PC-3 (cell line): ENCODE data around the gene RPP30. TPM values are rescaled to one million over a fixed set of nuclear protein-coding genes. Genes with fewer than 3 reads are reported as not detected.

Experiments
- ATAC-seq: fragments of 200-7000 bp; cut with Tn5 transposase; 2 replicates; pipeline ENCODE4 v1.9.1; 2020; ENCODE audit warnings: mild to moderate bottlenecking, moderate library complexity
- BruUV-seq: library from RNA; stranded (reverse); fragments of 400-500 nt; replicated peaks from 2 replicates; lab custom pipeline; 2021; lab: Mats Ljungman, UMichigan
- CTCF ChIA-PET: fragments of 300-600 bp; sonication (Branson Sonifier 250); formaldehyde crosslinking; loops from one replicate; lab custom pipeline; 2022; ENCODE audit warnings: antibody characterized with exemption; lab: Charles Lee
- POLR2A ChIA-PET: fragments of 300-600 bp; sonication (Branson Sonifier 250); formaldehyde crosslinking; loops from one replicate; lab custom pipeline; 2022; ENCODE audit warnings: antibody characterized with exemption; ENCODE audit not compliant: unreplicated experiment; lab: Charles Lee
- DNase-seq: peaks from one replicate; pipeline ENCODE4 v3.0.0-alpha.2; 2015
- H2AFZ ChIP-seq: fragments of 300-600 bp; sonication (generic); 2 replicates; pipeline ENCODE4 v1.6.0; 2016; ENCODE audit warnings: antibody characterized with exemption, low read length
- H3F3A ChIP-seq: fragments of 300-600 bp; sonication (generic); one replicate; pipeline ENCODE4 v1.6.0; 2017; ENCODE audit warnings: antibody characterized with exemption, low read length, control low read depth, mild to moderate bottlenecking; ENCODE audit not compliant: unreplicated experiment
- H3K27ac ChIP-seq: fragments of 300-600 bp; sonication (generic); 2 replicates; pipeline ENCODE4 v1.5.1; 2016; ENCODE audit warnings: mild to moderate bottlenecking, low read length
- H3K27me3 ChIP-seq: fragments of 300-600 bp; sonication (generic); 2 replicates; pipeline ENCODE4 v1.6.1; 2016; ENCODE audit warnings: low read length, mixed read lengths
- H3K36me3 ChIP-seq: fragments of 300-600 bp; sonication (generic); 2 replicates; pipeline ENCODE4 v1.6.1; 2016; ENCODE audit warnings: low read depth, mixed run types, low read length, mixed read lengths
- H3K4me1 ChIP-seq: fragments of 300-600 bp; sonication (generic); 2 replicates; pipeline ENCODE4 v1.5.1; 2016; ENCODE audit warnings: low read length; ENCODE audit not compliant: insufficient read depth
- H3K4me2 ChIP-seq: fragments of 300-600 bp; sonication (generic); 2 replicates; pipeline ENCODE4 v1.6.0; 2016; ENCODE audit warnings: low read length
- H3K4me3 ChIP-seq: fragments of 300-600 bp; sonication (generic); 2 replicates; pipeline ENCODE4 v1.5.1; 2016; ENCODE audit warnings: mild to moderate bottlenecking, low read length, mixed read lengths
- H3K79me2 ChIP-seq: fragments of 300-600 bp; sonication (generic); 2 replicates; pipeline ENCODE4 v1.6.1; 2017; ENCODE audit warnings: low read length, mixed read lengths
- H3K9ac ChIP-seq: fragments of 300-600 bp; sonication (generic); 2 replicates; pipeline ENCODE4 v1.6.0; 2016; ENCODE audit warnings: mild to moderate bottlenecking, low read length
- H3K9me2 ChIP-seq: fragments of 300-600 bp; sonication (generic); replicated peaks from 2 replicates; pipeline ENCODE4 v1.6.1; 2016; ENCODE audit warnings: mixed run types, low read length, mixed read lengths
- H3K9me3 ChIP-seq: fragments of 300-600 bp; sonication (generic); 2 replicates; pipeline ENCODE4 v1.6.1; 2016; ENCODE audit warnings: low read length, mixed read lengths
- H4K20me1 ChIP-seq: fragments of 300-600 bp; sonication (generic); 2 replicates; pipeline ENCODE4 v1.6.1; 2016; ENCODE audit warnings: low read length, mixed read lengths
- CTCF ChIP-seq: fragments of 300-600 bp; sonication (generic); conservative IDR thresholded peaks from 2 replicates; pipeline ENCODE4 v1.5.1; 2017; ENCODE audit warnings: antibody characterized with exemption, low read depth, mild to moderate bottlenecking, low read length
- EZH2 ChIP-seq: fragments of 300-600 bp; sonication (generic); IDR thresholded peaks from one replicate; pipeline ENCODE4 v1.6.1; 2017; ENCODE audit warnings: antibody characterized with exemption, mild to moderate bottlenecking, low read length; ENCODE audit not compliant: unreplicated experiment
- EZH2phosphoT487 ChIP-seq: fragments of 300-600 bp; sonication (generic); IDR thresholded peaks from 2 replicates; pipeline ENCODE4 v1.6.1; 2018; ENCODE audit warnings: mild to moderate bottlenecking, antibody characterized with exemption, low read length, borderline replicate concordance
- intact Hi-C: fragments of 100-400 bp; cut with micrococcal nuclease; formaldehyde crosslinking; loops from 2 replicates; pipeline ENCODE4 v1.9.0; 2023
- total RNA-seq: library from RNA; depleted of rRNA; stranded (reverse); fragments of >200 nt; gene quantifications from 2 replicates; pipeline ENCODE4 v1.2.3, GENCODE V29; 2014

Gene RPP30
- total RNA-seq, 1 experiment from 2014 or later, result 57.8 TPM

DNA sequence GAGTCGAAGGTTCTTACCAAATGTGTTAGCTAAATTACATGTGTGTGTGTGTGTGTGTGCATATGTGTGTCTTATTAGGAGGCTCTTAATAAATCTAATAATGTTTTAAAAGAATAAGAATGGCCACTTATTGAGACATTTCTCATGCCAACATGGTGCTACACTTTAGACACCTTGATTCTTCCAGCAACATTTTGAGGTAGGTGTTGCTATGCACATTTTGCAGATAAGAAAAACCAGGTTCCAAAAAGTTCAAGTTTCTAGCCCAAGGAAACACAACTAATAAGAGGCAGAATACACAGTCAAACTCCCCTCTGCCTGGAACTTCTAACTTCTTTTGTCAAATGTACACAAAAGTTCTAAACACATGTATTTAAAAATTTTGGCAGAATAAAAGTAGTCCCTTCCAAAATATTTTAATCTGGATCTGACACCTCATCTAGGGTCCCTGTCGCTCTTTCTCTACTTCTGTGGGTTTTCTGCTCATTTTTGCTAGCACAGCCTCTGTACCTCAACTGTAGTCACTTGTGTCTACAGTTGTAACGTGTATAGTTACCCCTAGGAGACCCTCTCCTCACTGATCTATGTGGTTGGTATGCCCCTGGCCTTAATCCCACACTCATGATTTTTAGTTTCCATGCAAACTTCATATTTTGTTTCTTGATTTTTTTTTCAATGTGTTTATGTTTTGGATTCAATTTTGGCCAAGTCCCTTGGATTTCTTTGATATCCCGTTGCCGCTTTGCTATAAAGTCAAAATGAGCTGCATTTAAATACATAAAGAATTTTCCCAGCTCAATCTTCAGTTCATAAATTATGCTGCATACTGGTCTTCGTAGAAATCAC, 44.8 kb downstream of the RPP30 start:
- Histone ChIP-seq H3K4me3 (no peak overlapping the region), H3K79me2 (no peaks in the 10 kb centered on the region), H3F3A (no peaks in the 10 kb centered on the region), H2AFZ (no peak overlapping the region), H3K36me3 (no peaks in the 10 kb centered on the region), H3K9me2 (no peaks in the 10 kb centered on the region), H3K27ac (no peak overlapping the region), H3K4me2 (no peak overlapping the region), H3K4me1 (peaks cover 21% of the 10 kb centered on the region), H3K9me3 (no peaks in the 10 kb centered on the region), H3K27me3 (no peaks in the 10 kb centered on the region), H4K20me1 (no peaks in the 10 kb centered on the region), H3K9ac (no peak overlapping the region)
- DNase-seq (no peak), ATAC-seq (no peak)
- TF ChIP-seq EZH2, result no peak
- TF ChIP-seq CTCF, result no peak
- no peak for TF ChIP-seq EZH2phosphoT487
- no TSS peak for BruUV-seq
- intact Hi-C loops, result loop anchor here (10.0 kb wide), 1 partner anchor 168 kb away; no protein-coding TSS in a partner anchor
- POLR2A ChIA-PET, result no interaction called here
- CTCF ChIA-PET, result no interaction called here

- Histone ChIP-seq H4K20me1 (no peaks in the 10 kb centered on the region), H3K9ac (no peak overlapping the region), H2AFZ (no peak overlapping the region), H3K4me1 (peaks cover 22% of the 10 kb centered on the region), H3K79me2 (no peaks in the 10 kb centered on the region), H3K27me3 (no peaks in the 10 kb centered on the region), H3K9me2 (no peaks in the 10 kb centered on the region), H3K27ac (no peak overlapping the region), H3K36me3 (no peaks in the 10 kb centered on the region), H3K4me2 (no peak overlapping the region), H3K9me3 (no peaks in the 10 kb centered on the region), H3K4me3 (no peak overlapping the region), H3F3A (no peaks in the 10 kb centered on the region)
- TF ChIP-seq CTCF (no peak), EZH2 (no peak), EZH2phosphoT487 (no peak)
- intact Hi-C loops, result loop anchor here (10.0 kb wide), 1 partner anchor 167 kb away; no protein-coding TSS in a partner anchor
- POLR2A ChIA-PET, result no interaction called here
- ATAC-seq, result no peak
- no peak for DNase-seq
- CTCF ChIA-PET, result interaction anchor here (0.6 kb wide), 1 partner anchor 146 kb away, joined by 3 read pairs; no protein-coding TSS in a partner anchor
- BruUV-seq, result no TSS peak
These were observed 45.6 kb downstream of the RPP30 start for GRCh38 chr10:90917238-90917967.
